ENCODE data around the gene TCF19. TPM values are rescaled to one million over a fixed set of nuclear protein-coding genes. Genes with fewer than 3 reads are reported as not detected.

TCF19 gene, protein sequence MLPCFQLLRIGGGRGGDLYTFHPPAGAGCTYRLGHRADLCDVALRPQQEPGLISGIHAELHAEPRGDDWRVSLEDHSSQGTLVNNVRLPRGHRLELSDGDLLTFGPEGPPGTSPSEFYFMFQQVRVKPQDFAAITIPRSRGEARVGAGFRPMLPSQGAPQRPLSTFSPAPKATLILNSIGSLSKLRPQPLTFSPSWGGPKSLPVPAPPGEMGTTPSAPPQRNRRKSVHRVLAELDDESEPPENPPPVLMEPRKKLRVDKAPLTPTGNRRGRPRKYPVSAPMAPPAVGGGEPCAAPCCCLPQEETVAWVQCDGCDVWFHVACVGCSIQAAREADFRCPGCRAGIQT
- total RNA-seq (2021) (10.2 to 12.7 TPM (median 10.7 TPM) in 3 replicates), Bru-seq, nascent RNA (percentile 62 among the genes with signal in this experiment)
- long read RNA-seq, experiment 1, transcript TCF19-202 (4 exons, 3,290 nt), result major isoform, 28 of 59 reads
- long read RNA-seq, experiment 1, partial matches to known transcripts, result 21 of 59 reads
- long read RNA-seq, experiment 1, other reads (novel, unspliced or antisense), result 8 of 59 reads
- long read RNA-seq, experiment 2, partial matches to known transcripts, result 11 of 18 reads
- long read RNA-seq, experiment 2, other reads (novel, unspliced or antisense), result 2 of 18 reads
- long read RNA-seq, experiment 3, partial matches to known transcripts, result 8 of 15 reads
- long read RNA-seq, experiment 3, other reads (novel, unspliced or antisense), result 5 of 15 reads

DNA sequence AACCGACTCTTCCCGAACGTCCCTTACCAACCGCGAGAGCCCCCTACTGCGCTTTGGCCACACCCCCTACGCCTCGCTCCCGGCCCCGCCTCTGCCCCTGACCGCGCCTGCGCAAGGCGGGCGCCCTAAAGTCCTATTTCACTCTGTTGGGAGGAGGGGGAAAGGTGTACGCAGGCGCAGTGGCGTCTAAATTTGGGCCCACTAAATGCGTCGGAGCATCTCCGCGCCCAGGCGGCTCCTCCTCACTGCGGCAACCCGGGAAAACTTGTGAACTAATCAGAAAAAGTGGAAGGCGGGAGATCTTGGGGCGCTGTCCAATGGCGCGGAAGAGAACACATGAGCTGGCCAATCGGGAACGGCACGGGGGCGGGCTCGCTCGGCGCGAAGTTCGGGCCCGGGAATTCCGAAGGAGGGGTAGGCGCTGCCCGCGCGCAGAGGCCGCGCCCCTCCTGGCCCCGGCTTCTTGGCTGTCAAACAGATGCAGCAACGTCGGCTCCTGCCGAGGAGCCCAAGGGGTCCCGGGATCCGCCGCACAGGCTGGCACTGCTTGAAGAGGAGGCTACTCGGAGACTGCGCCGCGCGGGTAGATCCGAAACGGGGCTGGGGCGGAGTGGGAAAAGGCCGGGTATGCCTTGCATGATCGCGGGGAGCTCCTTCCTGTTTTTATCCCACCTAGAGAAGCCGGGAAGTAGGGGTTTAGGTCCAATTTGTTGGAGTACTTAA lies at the start of gene TCF19:
TCF19 (plus strand) TSS at position 450 of the 723 bp plus-strand sequence. CDS start 881 bp downstream, outside the sequence.
- POLR2A ChIA-PET, result interaction anchor here (0.7 to 3.6 kb wide), 6 partner anchors 12 to 253 kb away, joined by 3 to 44 read pairs (median 5); partner anchors contain the start of gene POU5F1
- Mint-ChIP-seq H3K27me3 (ENCODE audit: low read depth) (no peaks in the 10 kb centered on the region), H3K4me3 (peak within 1 kb of the TSS; percentile 96), H3K9me3 (no peaks in the 10 kb centered on the region), H3K27ac (peak within 1 kb of the TSS; percentile 93), H3K36me3 (peaks cover 41% of the 10 kb centered on the region), H3K4me1 (peaks cover 40% of the 10 kb centered on the region)
- ATAC-seq (peak; percentile 76), DNase-seq (ENCODE audit: low spot score) (peak; percentile 99)
- CTCF ChIA-PET, result interaction anchor here (0.5 to 2.8 kb wide), 26 partner anchors 8 to 284 kb away, joined by 3 to 19 read pairs (median 5); no protein-coding TSS in a partner anchor
- TF ChIP-seq, protein P1, sequence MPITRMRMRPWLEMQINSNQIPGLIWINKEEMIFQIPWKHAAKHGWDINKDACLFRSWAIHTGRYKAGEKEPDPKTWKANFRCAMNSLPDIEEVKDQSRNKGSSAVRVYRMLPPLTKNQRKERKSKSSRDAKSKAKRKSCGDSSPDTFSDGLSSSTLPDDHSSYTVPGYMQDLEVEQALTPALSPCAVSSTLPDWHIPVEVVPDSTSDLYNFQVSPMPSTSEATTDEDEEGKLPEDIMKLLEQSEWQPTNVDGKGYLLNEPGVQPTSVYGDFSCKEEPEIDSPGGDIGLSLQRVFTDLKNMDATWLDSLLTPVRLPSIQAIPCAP (CRISPR knock-in tag; IDR thresholded peaks at IDR 0.05), result no peak
- TF ChIP-seq TEAD1 (CRISPR knock-in tag; IDR thresholded peaks at IDR 0.05) (no peak), PRRX2 (CRISPR knock-in tag; IDR thresholded peaks at IDR 0.05) (no peak), CBFB (CRISPR knock-in tag; IDR thresholded peaks at IDR 0.05; ENCODE audit: low read depth) (no peak), NR3C1 (CRISPR knock-in tag; conservative IDR thresholded peaks at IDR 0.05; ENCODE audit: low read depth) (no peak), TCF7 (CRISPR knock-in tag; IDR thresholded peaks at IDR 0.05; ENCODE audit: low read depth) (no peak), MYBL2 (CRISPR knock-in tag; IDR thresholded peaks at IDR 0.05) (no peak; the same call in 1 of the 2 replicates), CREM (CRISPR knock-in tag; IDR thresholded peaks at IDR 0.05) (no peak), HMGA2 (CRISPR knock-in tag; IDR thresholded peaks at IDR 0.05) (no peak), ZNF219 (CRISPR knock-in tag; IDR thresholded peaks at IDR 0.05; ENCODE audit: borderline replicate concordance) (no peak), FOXJ3 (CRISPR knock-in tag; IDR thresholded peaks at IDR 0.05; ENCODE audit: borderline replicate concordance) (no peak), NFYB (CRISPR knock-in tag; conservative IDR thresholded peaks at IDR 0.05; ENCODE audit: low read depth) (peak; percentile 94), GRHL2 (CRISPR knock-in tag; IDR thresholded peaks at IDR 0.05; ENCODE audit: insufficient replicate concordance, severe bottlenecking) (no peak), CREB1 (CRISPR knock-in tag; IDR thresholded peaks at IDR 0.05) (no peak), ZNF396 (CRISPR knock-in tag; IDR thresholded peaks at IDR 0.05; ENCODE audit: borderline replicate concordance) (no peak), SMAD3 (CRISPR knock-in tag; IDR thresholded peaks at IDR 0.05; ENCODE audit: borderline replicate concordance) (no peak), ZNF263 (CRISPR knock-in tag; IDR thresholded peaks at IDR 0.05; ENCODE audit: low read depth) (no peak), IRF2 (CRISPR knock-in tag; IDR thresholded peaks at IDR 0.05; ENCODE audit: borderline replicate concordance, low read depth) (no peak), SOX15 (CRISPR knock-in tag; IDR thresholded peaks at IDR 0.05) (no peak)
- TF ChIP-seq, protein P2, sequence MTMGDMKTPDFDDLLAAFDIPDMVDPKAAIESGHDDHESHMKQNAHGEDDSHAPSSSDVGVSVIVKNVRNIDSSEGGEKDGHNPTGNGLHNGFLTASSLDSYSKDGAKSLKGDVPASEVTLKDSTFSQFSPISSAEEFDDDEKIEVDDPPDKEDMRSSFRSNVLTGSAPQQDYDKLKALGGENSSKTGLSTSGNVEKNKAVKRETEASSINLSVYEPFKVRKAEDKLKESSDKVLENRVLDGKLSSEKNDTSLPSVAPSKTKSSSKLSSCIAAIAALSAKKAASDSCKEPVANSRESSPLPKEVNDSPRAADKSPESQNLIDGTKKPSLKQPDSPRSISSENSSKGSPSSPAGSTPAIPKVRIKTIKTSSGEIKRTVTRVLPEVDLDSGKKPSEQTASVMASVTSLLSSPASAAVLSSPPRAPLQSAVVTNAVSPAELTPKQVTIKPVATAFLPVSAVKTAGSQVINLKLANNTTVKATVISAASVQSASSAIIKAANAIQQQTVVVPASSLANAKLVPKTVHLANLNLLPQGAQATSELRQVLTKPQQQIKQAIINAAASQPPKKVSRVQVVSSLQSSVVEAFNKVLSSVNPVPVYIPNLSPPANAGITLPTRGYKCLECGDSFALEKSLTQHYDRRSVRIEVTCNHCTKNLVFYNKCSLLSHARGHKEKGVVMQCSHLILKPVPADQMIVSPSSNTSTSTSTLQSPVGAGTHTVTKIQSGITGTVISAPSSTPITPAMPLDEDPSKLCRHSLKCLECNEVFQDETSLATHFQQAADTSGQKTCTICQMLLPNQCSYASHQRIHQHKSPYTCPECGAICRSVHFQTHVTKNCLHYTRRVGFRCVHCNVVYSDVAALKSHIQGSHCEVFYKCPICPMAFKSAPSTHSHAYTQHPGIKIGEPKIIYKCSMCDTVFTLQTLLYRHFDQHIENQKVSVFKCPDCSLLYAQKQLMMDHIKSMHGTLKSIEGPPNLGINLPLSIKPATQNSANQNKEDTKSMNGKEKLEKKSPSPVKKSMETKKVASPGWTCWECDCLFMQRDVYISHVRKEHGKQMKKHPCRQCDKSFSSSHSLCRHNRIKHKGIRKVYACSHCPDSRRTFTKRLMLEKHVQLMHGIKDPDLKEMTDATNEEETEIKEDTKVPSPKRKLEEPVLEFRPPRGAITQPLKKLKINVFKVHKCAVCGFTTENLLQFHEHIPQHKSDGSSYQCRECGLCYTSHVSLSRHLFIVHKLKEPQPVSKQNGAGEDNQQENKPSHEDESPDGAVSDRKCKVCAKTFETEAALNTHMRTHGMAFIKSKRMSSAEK (CRISPR knock-in tag; IDR thresholded peaks at IDR 0.05; ENCODE audit: borderline replicate concordance), result no peak
- TF ChIP-seq, protein P3, sequence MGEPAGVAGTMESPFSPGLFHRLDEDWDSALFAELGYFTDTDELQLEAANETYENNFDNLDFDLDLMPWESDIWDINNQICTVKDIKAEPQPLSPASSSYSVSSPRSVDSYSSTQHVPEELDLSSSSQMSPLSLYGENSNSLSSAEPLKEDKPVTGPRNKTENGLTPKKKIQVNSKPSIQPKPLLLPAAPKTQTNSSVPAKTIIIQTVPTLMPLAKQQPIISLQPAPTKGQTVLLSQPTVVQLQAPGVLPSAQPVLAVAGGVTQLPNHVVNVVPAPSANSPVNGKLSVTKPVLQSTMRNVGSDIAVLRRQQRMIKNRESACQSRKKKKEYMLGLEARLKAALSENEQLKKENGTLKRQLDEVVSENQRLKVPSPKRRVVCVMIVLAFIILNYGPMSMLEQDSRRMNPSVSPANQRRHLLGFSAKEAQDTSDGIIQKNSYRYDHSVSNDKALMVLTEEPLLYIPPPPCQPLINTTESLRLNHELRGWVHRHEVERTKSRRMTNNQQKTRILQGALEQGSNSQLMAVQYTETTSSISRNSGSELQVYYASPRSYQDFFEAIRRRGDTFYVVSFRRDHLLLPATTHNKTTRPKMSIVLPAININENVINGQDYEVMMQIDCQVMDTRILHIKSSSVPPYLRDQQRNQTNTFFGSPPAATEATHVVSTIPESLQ (CRISPR knock-in tag; IDR thresholded peaks at IDR 0.05), result no peak
- TF ChIP-seq, protein P4, sequence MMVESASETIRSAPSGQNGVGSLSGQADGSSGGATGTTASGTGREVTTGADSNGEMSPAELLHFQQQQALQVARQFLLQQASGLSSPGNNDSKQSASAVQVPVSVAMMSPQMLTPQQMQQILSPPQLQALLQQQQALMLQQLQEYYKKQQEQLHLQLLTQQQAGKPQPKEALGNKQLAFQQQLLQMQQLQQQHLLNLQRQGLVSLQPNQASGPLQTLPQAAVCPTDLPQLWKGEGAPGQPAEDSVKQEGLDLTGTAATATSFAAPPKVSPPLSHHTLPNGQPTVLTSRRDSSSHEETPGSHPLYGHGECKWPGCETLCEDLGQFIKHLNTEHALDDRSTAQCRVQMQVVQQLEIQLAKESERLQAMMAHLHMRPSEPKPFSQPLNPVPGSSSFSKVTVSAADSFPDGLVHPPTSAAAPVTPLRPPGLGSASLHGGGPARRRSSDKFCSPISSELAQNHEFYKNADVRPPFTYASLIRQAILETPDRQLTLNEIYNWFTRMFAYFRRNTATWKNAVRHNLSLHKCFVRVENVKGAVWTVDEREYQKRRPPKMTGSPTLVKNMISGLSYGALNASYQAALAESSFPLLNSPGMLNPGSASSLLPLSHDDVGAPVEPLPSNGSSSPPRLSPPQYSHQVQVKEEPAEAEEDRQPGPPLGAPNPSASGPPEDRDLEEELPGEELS (CRISPR knock-in tag; IDR thresholded peaks at IDR 0.05), result no peak
- TF ChIP-seq, protein P5, sequence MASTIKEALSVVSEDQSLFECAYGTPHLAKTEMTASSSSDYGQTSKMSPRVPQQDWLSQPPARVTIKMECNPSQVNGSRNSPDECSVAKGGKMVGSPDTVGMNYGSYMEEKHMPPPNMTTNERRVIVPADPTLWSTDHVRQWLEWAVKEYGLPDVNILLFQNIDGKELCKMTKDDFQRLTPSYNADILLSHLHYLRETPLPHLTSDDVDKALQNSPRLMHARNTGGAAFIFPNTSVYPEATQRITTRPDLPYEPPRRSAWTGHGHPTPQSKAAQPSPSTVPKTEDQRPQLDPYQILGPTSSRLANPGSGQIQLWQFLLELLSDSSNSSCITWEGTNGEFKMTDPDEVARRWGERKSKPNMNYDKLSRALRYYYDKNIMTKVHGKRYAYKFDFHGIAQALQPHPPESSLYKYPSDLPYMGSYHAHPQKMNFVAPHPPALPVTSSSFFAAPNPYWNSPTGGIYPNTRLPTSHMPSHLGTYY (CRISPR knock-in tag; IDR thresholded peaks at IDR 0.05), result no peak

Measured in WTC11 (cell line).